HT1080 (cell line): ENCODE results near the gene VARS2. TPM values are rescaled to one million over a fixed set of nuclear protein-coding genes. Genes with fewer than 3 reads are reported as not detected.

Source experiments
- DNase-seq: peaks from one replicate; pipeline ENCODE4 v3.0.0-alpha.2; 2015; ENCODE audit warnings: low read depth
- total RNA-seq: library from RNA; depleted of rRNA; stranded (reverse); fragments of >200 nt; shearing (Covaris generic); gene quantifications from 2 replicates; pipeline ENCODE4 v1.2.3, GENCODE V29; 2014

The VARS2 gene
- total RNA-seq, 1 experiment from 2014 or later = 30.7 TPM

DNA sequence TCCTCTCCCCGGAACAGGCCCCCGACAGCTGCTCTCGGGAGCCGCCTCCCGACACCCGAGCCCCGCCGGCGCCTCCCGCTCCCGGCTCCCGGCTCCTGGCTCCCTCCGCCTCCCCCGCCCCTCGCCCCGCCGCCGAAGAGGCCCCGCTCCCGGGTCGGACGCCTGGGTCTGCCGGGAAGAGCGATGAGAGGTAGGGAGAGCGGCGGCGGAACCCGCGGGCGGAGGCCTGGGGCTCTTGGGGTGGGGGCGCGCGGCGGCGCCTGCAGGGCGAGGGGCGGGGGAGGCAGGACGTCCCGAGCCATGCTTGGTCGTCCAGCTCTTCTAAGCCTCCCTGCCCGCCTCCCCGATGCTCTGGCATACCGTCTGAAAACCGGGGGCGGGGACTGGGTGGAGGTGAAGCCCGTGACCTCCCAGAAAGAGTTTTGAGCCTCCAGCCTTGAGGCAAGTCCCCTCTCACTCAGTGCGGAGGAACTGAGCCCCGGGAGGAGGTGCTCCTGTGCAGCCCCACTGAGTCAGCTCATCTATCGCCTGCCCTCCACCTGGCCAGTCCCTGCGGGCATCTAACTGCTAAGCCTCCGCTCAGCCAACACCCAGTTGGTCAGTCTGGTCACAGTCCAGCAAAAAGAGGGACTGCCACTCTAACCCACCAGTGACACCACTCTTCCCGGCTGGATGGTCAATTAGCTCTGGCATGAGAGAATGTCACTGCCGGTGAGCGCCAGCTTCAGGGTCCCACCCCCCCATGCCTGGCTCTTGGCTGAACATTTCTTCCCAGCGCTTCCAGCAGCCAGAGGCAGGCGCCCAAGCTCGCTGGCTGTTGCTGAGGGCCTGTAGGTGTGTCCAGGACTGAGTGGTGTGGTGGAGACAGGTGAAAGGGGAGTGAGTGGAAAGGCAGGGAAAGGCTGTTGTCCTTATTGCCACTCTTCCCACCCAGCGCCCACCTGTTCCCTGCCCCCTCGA, 29.2 kb upstream of the VARS2 start:
- peak; percentile 29 for DNase-seq

DNA sequence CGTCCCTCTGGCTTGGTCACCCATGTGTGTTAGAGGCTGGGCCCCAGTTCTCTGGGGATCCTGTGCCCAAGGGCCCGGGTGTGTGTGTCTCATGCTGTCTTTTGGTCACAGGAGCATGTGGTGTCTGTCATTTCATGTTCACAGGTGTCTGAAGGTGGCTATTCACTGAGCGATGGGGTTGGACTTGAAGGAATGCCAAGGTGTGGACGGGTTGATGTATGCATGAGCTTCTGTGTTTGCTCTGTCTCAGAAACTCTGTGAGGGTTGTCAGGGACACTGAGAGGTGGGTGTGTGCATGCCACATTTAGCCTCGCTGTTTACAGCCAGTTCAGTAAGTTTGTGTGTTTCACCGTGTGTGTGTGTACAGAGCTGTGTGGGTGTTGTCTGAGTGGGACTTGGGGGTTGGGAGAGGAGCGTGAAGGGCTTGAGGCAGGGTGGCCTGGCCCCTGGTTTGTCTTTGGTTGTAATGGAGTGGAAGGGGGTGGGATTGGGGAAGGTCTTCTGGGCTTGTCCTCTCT, 28.5 kb upstream of the VARS2 start:
- DNase-seq = peak; percentile 21

DNA sequence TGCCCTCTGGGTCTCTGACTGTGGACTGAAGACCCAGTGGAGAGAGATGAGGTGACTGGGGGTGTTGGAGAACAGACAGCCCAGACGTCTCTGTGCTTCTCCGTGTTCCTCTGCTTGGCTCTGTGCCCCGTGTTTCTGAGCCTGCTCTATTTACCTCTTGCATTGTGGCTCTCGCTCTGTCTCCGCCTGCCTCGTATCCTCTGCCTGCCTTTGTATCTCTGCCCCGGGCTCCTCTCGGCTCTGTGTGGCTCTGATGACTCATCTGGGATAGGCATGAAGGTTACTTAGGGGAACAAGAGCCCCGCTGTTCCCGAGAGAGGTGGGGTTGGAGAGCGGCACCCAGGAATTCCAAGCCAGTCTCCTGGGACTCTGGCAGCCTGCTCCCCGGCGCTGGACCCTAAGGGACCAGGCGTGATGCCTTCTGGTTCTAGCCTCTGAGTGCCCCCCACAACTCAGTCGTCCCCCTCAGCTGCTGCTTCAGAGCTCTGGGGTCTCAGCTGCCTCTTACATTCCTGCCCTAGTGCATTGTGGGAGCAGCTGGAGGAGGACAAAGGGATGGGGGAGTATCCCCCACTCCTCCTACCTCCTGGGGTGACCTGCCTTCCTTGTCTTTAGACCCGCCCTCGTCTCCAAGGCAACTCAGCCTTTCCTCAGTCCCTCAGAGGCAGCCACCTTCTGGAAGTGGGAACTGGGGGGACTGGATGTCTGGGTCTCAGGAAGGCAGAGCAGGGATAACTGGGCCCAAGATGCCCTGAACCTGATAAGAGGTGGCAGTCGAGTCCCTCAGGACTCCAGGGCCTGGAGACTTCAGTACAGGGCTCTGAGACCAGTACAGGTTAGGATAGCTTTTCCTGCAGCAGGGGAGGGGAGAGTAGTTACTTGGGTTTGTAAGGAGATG, 27.8 kb upstream of the VARS2 start:
- peak; percentile 94 for DNase-seq

DNA sequence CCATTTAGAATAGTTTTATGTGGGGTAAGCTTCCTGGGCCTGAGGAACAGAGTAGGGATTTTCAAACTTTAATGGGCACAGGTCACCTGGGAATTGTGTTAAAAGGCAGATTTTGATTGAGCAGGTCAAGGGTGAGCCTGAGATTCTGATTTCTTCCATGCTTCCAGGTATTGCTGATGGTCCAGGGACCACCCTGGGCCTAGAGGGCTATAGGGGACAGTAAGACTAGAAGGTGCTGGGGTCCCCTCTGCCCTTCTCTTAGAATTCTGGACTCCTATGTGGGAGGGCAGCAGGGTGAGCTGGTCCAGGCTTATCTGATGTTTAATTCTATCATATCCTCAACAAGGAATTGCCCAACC, 27.2 kb upstream of the VARS2 start:
- DNase-seq = no peak

DNA sequence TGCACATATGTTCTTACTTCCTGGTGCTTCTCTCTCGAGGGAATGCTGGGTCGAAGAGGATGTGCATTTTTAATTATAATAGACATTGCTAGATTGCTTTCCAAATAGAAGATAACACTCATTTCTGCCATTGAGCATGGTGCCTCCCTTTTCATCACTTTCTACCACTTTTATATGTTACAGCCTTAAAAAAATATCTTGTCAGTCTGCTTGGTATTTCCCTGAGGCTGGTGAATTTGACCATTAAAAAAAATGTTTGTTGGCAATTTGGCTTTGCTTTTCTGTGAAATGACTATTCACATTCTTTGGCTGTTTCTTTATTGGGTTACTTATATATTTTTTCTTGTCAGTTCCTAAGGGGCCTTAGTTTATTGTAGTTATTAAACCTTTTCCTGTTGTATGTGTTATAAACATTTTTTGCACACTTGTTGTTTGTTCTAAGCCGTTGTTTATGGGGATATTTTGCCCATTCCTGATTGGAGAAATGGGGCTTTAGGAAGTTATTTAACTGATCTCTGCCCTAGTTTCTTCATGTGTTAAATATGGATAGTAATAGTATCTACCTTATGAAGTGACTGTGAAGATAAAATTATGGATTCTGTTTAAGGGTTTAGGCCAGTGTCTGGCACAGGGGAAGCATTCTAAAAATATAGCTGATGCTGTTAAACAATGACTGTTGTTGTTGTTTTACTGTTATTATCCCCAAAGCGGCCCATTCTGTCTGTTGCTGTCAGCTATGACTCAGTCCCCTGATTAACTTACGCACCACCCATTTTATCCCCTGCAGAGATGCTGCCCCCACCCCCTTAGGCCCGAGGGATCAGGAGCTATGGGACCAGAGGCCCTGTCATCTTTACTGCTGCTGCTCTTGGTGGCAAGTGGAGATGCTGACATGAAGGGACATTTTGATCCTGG, 25.9 kb upstream of the VARS2 start:
- DNase-seq = peak; percentile 55

DNA sequence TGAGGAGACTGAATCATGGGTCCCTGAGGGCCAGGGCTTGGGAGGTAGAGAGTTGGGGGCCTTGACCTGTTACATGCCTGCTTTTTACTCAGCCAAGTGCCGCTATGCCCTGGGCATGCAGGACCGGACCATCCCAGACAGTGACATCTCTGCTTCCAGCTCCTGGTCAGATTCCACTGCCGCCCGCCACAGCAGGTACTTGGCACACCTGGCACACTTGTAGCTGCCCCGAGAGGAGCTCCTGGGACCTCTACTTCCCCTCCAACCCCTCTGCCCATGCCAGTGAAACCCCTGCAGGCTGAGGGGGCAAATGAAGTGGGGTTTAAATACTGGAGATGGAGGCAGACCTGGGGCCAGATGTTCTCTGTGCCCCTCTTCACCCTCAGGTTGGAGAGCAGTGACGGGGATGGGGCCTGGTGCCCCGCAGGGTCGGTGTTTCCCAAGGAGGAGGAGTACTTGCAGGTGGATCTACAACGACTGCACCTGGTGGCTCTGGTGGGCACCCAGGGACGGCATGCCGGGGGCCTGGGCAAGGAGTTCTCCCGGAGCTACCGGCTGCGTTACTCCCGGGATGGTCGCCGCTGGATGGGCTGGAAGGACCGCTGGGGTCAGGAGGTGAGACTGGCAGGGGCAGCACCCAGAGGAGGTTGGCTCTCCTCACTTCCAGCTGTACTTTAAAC, 25.1 kb upstream of the VARS2 start:
- no peak for DNase-seq

DNA sequence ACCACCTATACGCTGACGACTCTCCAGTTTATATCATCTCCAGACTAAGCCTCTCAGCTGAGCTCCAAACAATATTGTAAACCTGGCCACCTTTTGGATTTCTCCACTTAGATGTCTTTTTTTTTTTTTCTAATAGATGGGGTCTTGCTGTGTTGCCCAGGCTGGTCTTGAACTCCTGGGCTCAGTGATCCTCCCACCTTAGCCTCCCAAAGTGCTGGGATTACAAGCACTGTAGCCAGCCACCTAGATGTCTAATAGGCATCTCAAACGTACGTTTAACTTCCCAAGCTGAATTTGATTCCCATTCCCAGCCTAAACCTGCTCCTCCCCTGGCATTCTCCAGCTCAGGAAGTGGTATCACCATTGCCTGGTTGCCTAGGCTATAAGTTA, 24.5 kb upstream of the VARS2 start:
- DNase-seq = no peak

DNA sequence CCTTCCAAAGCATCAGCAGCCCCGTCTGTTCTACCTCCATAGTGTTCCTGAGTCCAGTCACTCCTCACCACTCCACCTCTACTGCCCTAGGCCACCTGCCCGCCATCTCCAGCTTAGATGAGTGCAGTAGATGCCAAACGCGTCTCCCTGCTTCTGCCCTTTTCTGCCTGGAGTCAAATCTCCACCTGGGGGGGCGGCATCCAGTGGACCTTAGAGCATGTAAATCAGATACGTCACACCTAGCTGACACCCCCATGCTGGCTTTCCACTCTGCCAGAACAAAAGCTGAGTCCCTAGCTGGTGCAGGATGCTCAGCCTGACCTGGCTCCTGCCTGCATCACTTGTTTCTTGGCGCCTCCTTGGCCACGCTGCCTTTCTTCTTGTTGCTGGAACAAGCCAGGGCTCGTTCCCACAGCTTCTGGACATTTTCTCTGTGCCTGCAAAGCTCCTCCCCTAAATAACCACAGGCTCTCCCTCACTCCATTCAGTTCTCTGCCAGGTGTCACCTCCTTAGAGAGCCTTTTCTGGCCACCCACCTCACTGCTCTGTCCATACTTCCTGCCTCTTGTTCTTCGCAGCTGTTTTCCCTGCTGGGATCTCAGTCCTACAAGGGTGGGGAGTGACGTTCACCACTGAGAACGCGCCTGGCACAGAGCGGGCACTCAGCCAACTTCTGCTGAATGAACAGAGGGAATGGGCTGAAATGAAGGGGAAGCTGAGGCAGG, 24.0 kb upstream of the VARS2 start:
- DNase-seq = no peak

DNA sequence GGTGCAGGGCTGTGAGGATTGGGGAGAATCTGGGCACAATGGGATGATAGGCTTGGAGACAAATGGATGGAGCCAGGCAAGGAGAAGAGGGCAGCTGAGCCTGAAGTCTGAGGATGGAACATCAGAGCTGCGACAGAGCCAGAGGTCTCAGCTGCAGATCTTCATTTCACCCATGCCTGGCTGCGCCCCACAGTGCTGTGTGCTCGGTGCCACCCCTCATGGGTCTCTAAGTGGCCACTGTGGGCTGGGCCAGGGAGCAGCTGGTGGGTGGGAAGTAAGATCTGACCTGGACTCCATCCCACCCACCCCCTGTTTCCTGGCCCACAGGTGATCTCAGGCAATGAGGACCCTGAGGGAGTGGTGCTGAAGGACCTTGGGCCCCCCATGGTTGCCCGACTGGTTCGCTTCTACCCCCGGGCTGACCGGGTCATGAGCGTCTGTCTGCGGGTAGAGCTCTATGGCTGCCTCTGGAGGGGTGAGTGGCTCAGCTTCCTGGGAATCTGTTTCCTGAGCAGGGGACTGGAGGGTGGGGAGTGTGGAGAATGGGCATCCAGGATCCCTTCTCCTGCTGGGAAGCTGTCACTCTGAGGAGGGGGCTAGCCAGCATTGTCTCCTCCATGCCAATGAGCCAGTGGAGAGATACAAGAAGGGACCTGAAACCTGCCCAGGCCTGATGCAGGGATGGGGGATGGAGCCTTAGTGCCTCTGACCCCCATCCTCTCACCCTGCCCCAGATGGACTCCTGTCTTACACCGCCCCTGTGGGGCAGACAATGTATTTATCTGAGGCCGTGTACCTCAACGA, 23.2 kb upstream of the VARS2 start:
- no peak for DNase-seq

DNA sequence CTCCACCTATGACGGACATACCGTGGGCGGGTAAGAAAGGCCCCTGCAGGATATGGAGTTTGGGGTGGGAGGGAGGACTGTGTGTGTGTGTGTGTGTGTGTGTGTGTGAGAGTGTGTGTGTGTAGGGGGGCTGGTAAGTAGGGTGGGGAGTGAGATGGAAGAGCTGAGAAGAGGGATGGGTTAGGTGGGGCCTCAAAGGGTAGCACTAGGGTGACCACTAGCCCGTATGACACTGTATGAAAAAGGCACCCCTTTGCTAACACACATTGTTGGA, 22.7 kb upstream of the VARS2 start:
- no peak for DNase-seq

DNA sequence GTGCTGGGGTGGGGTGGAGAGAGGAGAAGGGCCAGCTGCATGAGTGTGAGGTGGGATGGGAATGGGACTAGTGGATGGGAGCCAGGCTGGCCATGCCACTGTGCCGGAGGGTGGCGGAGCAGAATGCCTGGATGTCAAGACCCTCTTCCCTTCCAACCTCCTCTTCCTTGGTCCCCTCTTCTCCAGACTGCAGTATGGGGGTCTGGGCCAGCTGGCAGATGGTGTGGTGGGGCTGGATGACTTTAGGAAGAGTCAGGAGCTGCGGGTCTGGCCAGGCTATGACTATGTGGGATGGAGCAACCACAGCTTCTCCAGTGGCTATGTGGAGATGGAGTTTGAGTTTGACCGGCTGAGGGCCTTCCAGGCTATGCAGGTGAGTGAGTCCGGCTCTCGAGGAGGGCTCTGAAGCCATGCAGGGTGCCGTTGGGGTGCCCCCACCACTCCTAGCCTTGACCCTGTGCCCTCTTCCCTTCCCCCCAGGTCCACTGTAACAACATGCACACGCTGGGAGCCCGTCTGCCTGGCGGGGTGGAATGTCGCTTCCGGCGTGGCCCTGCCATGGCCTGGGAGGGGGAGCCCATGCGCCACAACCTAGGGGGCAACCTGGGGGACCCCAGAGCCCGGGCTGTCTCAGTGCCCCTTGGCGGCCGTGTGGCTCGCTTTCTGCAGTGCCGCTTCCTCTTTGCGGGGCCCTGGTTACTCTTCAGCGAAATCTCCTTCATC, 22.1 kb upstream of the VARS2 start:
- DNase-seq = no peak

DNA sequence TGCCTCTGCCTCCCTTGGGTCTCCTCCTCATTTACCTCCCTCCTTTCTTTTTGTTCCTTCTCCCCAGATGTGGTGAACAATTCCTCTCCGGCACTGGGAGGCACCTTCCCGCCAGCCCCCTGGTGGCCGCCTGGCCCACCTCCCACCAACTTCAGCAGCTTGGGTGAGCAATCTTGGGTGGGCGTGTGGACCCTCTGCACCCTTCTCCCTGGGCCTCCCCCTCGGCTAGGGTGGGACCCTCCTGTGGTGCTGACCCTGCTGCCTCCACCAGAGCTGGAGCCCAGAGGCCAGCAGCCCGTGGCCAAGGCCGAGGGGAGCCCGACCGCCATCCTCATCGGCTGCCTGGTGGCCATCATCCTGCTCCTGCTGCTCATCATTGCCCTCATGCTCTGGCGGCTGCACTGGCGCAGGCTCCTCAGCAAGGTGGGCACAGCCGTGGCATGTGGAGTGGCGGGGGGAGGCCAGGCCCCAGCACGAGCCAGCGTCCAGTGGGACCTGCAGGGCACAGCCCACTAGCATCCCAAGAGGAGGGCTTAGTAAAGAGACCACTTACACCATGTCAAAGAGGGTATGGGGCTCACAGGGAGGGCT, 20.9 kb upstream of the VARS2 start:
- no peak for DNase-seq

DNA sequence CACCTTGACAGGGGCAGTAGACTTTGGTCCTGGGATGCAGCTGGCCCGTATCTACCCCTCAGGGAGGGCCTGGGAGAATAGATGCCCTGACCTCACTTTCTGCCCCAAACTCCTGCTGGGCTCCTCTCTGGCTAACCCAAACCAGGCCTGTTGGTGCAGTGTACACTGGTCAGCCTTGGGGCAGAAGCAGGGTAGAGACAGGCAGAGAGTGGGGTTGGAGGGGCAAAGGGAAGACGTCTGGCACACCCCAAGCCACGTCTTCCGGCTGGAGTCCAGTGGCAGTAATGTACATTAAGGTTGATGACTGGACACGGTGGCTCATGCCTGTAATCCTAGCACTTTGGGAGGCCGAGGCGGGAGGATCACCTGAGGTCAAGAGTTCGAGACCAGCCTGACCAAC, 20.4 kb upstream of the VARS2 start:
- DNase-seq = no peak

DNA sequence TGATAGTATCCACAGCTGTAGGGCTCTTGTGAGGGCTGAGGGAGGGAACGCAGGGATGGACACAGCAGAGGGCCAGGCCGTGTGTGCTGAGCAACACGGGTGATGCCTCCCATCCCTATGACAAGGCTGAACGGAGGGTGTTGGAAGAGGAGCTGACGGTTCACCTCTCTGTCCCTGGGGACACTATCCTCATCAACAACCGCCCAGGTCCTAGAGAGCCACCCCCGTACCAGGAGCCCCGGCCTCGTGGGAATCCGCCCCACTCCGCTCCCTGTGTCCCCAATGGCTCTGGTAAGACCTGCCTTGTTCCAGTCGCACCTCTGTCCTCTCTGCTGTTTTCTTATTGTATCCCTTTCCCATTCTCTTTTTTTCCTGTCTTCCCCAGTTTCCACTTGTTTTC, 19.7 kb upstream of the VARS2 start:
- no peak for DNase-seq

DNA sequence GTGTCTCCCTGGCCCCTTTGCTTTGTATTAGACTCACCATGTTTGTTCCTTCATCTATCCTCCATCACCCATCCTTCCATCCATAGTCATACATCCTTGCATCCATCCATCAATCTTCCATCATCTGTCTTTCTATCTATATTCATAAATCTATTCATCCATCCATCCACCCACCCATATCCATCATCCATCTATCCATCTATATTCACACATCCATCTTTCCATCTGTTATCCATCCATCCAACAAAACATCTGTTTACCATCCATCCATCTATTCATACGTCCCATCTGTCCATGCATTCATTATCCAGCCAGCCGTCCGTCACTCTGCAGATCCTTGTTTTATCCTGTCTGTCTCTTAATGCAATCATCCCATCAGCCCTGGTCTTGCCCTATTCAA, 19.1 kb upstream of the VARS2 start:
- no peak for DNase-seq

DNA sequence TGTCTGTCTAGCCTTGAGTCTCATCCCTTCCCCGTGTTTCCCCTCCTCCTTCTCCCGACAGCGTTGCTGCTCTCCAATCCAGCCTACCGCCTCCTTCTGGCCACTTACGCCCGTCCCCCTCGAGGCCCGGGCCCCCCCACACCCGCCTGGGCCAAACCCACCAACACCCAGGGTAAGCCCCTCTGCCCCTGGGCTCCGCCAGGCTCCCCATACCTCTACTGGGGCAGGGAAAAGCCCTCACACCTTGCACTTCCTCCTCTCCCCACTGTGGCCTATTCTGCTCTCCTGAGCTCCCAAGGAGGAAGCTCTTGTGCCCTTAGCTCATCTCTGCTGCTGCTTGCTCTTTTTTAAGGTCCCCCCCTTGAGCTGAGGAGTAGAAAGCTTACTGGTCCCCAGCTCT, 18.7 kb upstream of the VARS2 start:
- DNase-seq = no peak

DNA sequence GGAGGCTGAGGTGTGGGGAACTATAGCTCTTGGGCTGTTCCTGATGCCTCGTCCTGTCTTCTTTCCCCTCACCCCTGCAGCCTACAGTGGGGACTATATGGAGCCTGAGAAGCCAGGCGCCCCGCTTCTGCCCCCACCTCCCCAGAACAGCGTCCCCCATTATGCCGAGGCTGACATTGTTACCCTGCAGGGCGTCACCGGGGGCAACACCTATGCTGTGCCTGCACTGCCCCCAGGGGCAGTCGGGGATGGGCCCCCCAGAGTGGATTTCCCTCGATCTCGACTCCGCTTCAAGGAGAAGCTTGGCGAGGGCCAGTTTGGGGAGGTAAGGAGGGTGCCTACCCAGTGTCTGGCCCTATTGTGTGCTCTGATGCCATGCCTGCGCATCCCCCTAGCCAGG, 17.5 kb upstream of the VARS2 start:
- DNase-seq = no peak

DNA sequence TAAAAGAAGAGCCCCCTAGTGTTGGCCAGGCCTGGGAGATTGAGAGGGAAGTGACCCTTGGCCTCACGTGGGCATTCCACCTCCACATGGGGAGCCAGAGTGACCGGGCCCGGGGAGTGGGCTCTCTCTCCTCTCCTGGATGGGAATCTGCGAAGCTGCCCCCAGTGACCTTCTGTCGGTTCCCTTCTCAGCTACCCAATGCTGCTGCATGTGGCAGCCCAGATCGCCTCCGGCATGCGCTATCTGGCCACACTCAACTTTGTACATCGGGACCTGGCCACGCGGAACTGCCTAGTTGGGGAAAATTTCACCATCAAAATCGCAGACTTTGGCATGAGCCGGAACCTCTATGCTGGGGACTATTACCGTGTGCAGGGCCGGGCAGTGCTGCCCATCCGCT, 16.2 kb upstream of the VARS2 start:
- no peak for DNase-seq
